Fibroblast of pulmonary artery (primary cell): ENCODE results near the gene RAVER1.
A peak's percentile ranks its signal among the peaks of the same experiment; 100 is the strongest.

Experiments used
- DNase-seq: peaks from one replicate; pipeline ENCODE4 v3.0.0-alpha.2; 2010; ENCODE audit warnings: low read depth
- H3K4me3 ChIP-seq: replicated peaks from 2 replicates; pipeline ENCODE4 v1.5.1; 2011; ENCODE audit warnings: low read depth, mild to moderate bottlenecking, control low read depth, low read length, moderate library complexity
- CTCF ChIP-seq: IDR thresholded peaks from 2 replicates; pipeline ENCODE4 v1.5.1; 2011; ENCODE audit warnings: mild to moderate bottlenecking, control low read depth, low read length, inconsistent platforms; ENCODE audit errors: missing control alignments

RAVER1 gene

GRCh38 chr19:10270180-10270615, 63.1 kb downstream of the RAVER1 start:
- no peak for TF ChIP-seq CTCF
- H3K4me3 ChIP-seq, result peak overlapping the region; percentile 85
- peak; percentile 53 for DNase-seq

- DNase-seq, result peak; percentile 87
- peak; percentile 85 for TF ChIP-seq CTCF
- peak overlapping the region; percentile 85 for H3K4me3 ChIP-seq
These were observed 63.8 kb downstream of the RAVER1 start for GRCh38 chr19:10269333-10270179.

GRCh38 chr19:10268071-10268470, 65.3 kb downstream of the RAVER1 start:
- H3K4me3 ChIP-seq, result no peak overlapping the region
- no peak for DNase-seq
- no peak for TF ChIP-seq CTCF

- H3K4me3 ChIP-seq, result no peak overlapping the region
- DNase-seq, result no peak
- TF ChIP-seq CTCF, result no peak
These were observed 66.6 kb downstream of the RAVER1 start for GRCh38 chr19:10266706-10267105.
